ENCODE data around the gene DCP1B. TPM values are rescaled to one million over a fixed set of nuclear protein-coding genes. Genes with fewer than 3 reads are reported as not detected.

Gene DCP1B
- total and polyA plus RNA-seq, 12 donors: 1.1 to 4.9 (median 2.0) TPM

DNA sequence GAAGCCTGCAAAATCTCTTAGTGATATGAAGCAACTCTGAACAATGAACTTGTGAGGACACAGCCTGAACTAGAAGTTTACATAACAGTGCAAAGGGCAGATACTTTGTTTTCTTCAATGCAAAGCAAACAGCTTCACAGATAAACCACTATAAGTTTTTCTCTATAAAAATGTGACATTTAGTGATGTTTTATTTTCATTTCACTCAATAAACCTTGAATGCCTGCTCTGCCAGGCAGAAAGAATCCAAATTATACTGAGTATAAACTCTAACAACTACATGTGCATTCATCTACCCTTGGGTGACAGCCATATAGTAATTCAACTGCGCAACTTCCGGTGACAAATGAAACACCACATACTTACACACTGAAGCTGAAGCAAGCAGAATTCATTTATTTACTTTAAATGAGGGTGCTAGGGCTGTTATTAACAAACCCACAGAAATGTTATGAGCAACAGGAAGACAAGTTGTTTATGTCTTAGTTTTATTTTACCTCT lies 10.3 kb downstream of the DCP1B start:
- Histone ChIP-seq H3K9me3 (no peaks in the 10 kb centered on the region), H3K4me1 (peaks cover 0 to 46% (median 23%) of the 10 kb centered on the region in 9 donors), H3K36me3 (peaks cover 0 to 98% (median 13%) of the 10 kb centered on the region in 9 donors), H3K27ac (peak overlapping the region in 3 of 10 donors; percentile 2 to 59 (median 27)), H3K4me3 (no peak overlapping the region), H3K27me3 (no peaks in the 10 kb centered on the region)
- no peak for TF ChIP-seq CTCF (IDR thresholded peaks at IDR 0.05)
- intact Hi-C loops (cut with DNase I): no loop called here
- ATAC-seq: no peak
- 80 to 82% methylated on average over 2 of the region's 2 CpGs for WGBS, 2 donors
- DNase-seq: no peak

GRCh38 chr12:1993341-1993740 lies 10.9 kb downstream of the DCP1B start:
- H3K27me3 ChIP-seq: no peaks in the 10 kb centered on the region
- DNase-seq: no peak
- intact Hi-C loops (cut with DNase I): no loop called here
- H3K36me3 ChIP-seq: peaks cover 0 to 98% (median 13%) of the 10 kb centered on the region in 9 donors
- H3K4me3 ChIP-seq: no peak overlapping the region
- WGBS, 2 donors: 46 to 50% methylated on average over 2 of the region's 2 CpGs
- H3K9me3 ChIP-seq: no peaks in the 10 kb centered on the region
- TF ChIP-seq CTCF (IDR thresholded peaks at IDR 0.05): no peak
- H3K27ac ChIP-seq: peak overlapping the region in 3 of 10 donors; percentile 2 to 59 (median 16)
- peaks cover 0 to 41% (median 22%) of the 10 kb centered on the region in 9 donors for H3K4me1 ChIP-seq
- ATAC-seq: peak in 4 of 8 donors; percentile 40 to 58 (median 52)

- no peak overlapping the region for H3K4me3 ChIP-seq
- intact Hi-C loops (cut with DNase I): no loop called here
- no peak for DNase-seq
- no peak for TF ChIP-seq CTCF (IDR thresholded peaks at IDR 0.05)
- no peaks in the 10 kb centered on the region for H3K27me3 ChIP-seq
- 58 to 66% methylated on average over 3 of the region's 3 CpGs for WGBS, 2 donors
- H3K4me1 ChIP-seq: peaks cover 0 to 45% (median 22%) of the 10 kb centered on the region in 9 donors
- H3K27ac ChIP-seq: peak overlapping the region in 1 of 10 donors; percentile 16
- H3K9me3 ChIP-seq: no peaks in the 10 kb centered on the region
- peak in 1 of 8 donors; percentile 15 for ATAC-seq
- peaks cover 0 to 98% (median 19%) of the 10 kb centered on the region in 9 donors for H3K36me3 ChIP-seq
These were observed 11.5 kb downstream of the DCP1B start for GRCh38 chr12:1992732-1993131.

DNA sequence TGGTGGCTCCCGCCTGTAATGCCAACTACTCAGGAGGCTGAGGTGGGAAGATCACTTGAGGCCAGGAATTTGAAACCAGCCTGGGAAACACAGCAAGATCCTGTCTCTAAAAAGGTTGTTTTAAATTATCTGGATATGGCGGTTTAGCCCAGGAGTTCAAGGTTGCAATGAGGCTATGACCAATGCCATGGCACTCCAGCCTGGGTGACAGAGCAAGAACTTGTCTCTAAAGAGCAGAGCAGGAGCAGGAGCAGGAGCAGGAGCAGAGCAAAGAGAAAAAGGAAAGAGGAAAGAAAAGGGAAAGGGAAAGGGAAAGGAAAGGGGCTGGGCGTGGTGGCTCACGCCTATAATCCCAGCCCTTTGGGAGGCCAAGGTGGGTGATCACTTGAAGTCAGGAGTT lies 15.1 kb downstream of the DCP1B start:
- intact Hi-C loops (cut with DNase I): loop anchor here in 1 of 10 donors (10.0 kb wide), 1 partner anchor 46 kb away; no protein-coding TSS in a partner anchor

More for the DNA sequence above, 15.1 kb downstream of the DCP1B start:
- ATAC-seq (no peak), DNase-seq (no peak)
- Histone ChIP-seq H3K4me1 (peaks cover 0 to 43% (median 8%) of the 10 kb centered on the region in 9 donors), H3K9me3 (peaks cover 0 to 26% (median 10%) of the 10 kb centered on the region in 11 donors), H3K36me3 (peaks cover 0 to 95% (median 33%) of the 10 kb centered on the region in 9 donors), H3K27me3 (no peaks in the 10 kb centered on the region), H3K27ac (peak overlapping the region in 2 of 10 donors; percentile 5 to 22), H3K4me3 (no peak overlapping the region)
- no peak for TF ChIP-seq CTCF (IDR thresholded peaks at IDR 0.05)
- WGBS, 2 donors: 96 to 98% methylated on average over 4 of the region's 4 CpGs

Measured in heart right ventricle (tissue), 16 donors.